ENCODE data around the gene SUN3. TPM values are rescaled to one million over a fixed set of nuclear protein-coding genes. Genes with fewer than 3 reads are reported as not detected.

Gene SUN3, protein sequence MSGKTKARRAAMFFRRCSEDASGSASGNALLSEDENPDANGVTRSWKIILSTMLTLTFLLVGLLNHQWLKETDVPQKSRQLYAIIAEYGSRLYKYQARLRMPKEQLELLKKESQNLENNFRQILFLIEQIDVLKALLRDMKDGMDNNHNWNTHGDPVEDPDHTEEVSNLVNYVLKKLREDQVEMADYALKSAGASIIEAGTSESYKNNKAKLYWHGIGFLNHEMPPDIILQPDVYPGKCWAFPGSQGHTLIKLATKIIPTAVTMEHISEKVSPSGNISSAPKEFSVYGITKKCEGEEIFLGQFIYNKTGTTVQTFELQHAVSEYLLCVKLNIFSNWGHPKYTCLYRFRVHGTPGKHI
- total RNA-seq (2022) = not detected in 2 replicates
- Bru-seq, nascent RNA = percentile 7 among the genes with signal in this experiment
- BruChase-seq, experiment 1, labeled RNA remaining after a 2-hour chase = percentile 15 among the genes with signal in this experiment
- percentile 12 among the genes with signal in this experiment for BruChase-seq, experiment 2, labeled RNA remaining after a 6-hour chase
- long read RNA-seq = 0 reads

- H3K27ac Mint-ChIP-seq (ENCODE audit: unreplicated experiment) = no peak within 1 kb of the TSS
- intact Hi-C loops (cut with micrococcal nuclease; ENCODE audit: unreplicated experiment) = no loop called here
- no peak within 1 kb of the TSS for H3K4me3 Mint-ChIP-seq (ENCODE audit: unreplicated experiment)
- H3K36me3 ChIP-seq (ENCODE audit: control insufficient read depth, insufficient read depth, low read length) = no peaks in the 10 kb centered on the region
- CTCF ChIA-PET = no interaction called here
- POLR2A ChIA-PET = interaction anchor here (0.6 kb wide), 1 partner anchor 554 kb away, joined by 5 read pairs; no protein-coding TSS in a partner anchor
- H3K4me3 ChIP-seq (ENCODE audit: low read depth, low read length) = no peak within 1 kb of the TSS
- H3K4me1 ChIP-seq = no peaks in the 10 kb centered on the region
- H3K36me3 Mint-ChIP-seq (ENCODE audit: insufficient read depth, unreplicated experiment) = no peaks in the 10 kb centered on the region
- H3K4me1 Mint-ChIP-seq (ENCODE audit: low read depth, unreplicated experiment) = no peaks in the 10 kb centered on the region
- DNase-seq = no peak
- H3K27me3 ChIP-seq (replicated peaks; ENCODE audit: control insufficient read depth, insufficient read depth, low read length) = no peaks in the 10 kb centered on the region
- H3K9me3 Mint-ChIP-seq (ENCODE audit: unreplicated experiment) = peaks cover 7% of the 10 kb centered on the region
- H3K27me3 Mint-ChIP-seq (ENCODE audit: insufficient read depth, unreplicated experiment) = peaks cover 21% of the 10 kb centered on the region
- BruUV-seq (replicated peaks) = no TSS peak
- 0 out of 2 replicates have a peak, but pooled peaks cover 3% of the 10 kb centered on the region for H3K9me3 ChIP-seq
- TF ChIP-seq, protein P1, sequence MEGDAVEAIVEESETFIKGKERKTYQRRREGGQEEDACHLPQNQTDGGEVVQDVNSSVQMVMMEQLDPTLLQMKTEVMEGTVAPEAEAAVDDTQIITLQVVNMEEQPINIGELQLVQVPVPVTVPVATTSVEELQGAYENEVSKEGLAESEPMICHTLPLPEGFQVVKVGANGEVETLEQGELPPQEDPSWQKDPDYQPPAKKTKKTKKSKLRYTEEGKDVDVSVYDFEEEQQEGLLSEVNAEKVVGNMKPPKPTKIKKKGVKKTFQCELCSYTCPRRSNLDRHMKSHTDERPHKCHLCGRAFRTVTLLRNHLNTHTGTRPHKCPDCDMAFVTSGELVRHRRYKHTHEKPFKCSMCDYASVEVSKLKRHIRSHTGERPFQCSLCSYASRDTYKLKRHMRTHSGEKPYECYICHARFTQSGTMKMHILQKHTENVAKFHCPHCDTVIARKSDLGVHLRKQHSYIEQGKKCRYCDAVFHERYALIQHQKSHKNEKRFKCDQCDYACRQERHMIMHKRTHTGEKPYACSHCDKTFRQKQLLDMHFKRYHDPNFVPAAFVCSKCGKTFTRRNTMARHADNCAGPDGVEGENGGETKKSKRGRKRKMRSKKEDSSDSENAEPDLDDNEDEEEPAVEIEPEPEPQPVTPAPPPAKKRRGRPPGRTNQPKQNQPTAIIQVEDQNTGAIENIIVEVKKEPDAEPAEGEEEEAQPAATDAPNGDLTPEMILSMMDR (IDR thresholded peaks at IDR 0.05; ENCODE audit: insufficient read depth in 1 of 2, low read depth in 1 of 2, low read length in 1 of 2, severe bottlenecking in 1 of 2, unreplicated experiment in 1 of 2) = no peak
Observed at GRCh38 chr7:48028938-48029337, at the start of gene SUN3. Gene SUN3, minus strand, starts transcription at chr7:48029107. Its CDS starts 169 bp downstream, at chr7:48028938.

DNA sequence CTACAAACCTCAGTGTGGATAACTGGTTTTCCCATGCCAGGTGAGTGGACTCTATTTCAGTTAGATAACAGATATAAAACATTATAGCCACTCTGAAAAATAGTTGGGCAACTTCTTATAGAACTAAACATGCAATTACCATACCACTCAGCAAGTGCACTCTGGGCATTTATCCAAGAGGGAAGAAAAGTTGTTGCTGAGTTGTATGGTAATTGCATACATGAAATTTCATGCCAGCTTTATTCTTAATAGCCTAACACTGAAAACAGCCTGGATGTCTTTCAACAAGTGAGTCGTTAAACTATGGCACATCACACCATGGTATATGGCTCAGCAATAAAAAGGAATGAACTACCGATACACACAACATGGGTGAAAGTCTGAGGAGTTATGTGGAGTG lies 49.6 kb upstream of the SUN3 start:
- ChIA-PET POLR2A (no interaction called here), CTCF (interaction anchor here (0.6 kb wide), 2 partner anchors 41 to 66 kb away, joined by 3 to 4 read pairs; no protein-coding TSS in a partner anchor)
- H3K27me3 ChIP-seq (replicated peaks; ENCODE audit: control insufficient read depth, insufficient read depth, low read length) = no peaks in the 10 kb centered on the region
- Mint-ChIP-seq H3K27ac (ENCODE audit: unreplicated experiment) (no peak overlapping the region), H3K4me3 (ENCODE audit: unreplicated experiment) (no peak overlapping the region), H3K9me3 (ENCODE audit: unreplicated experiment) (no peaks in the 10 kb centered on the region), H3K4me1 (ENCODE audit: low read depth, unreplicated experiment) (no peaks in the 10 kb centered on the region), H3K36me3 (ENCODE audit: insufficient read depth, unreplicated experiment) (no peaks in the 10 kb centered on the region), H3K27me3 (ENCODE audit: insufficient read depth, unreplicated experiment) (no peaks in the 10 kb centered on the region)
- BruUV-seq (replicated peaks) = no TSS peak
- intact Hi-C loops (cut with micrococcal nuclease; ENCODE audit: unreplicated experiment) = no loop called here
- no peaks in the 10 kb centered on the region for H3K36me3 ChIP-seq (ENCODE audit: control insufficient read depth, insufficient read depth, low read length)
- H3K4me3 ChIP-seq (ENCODE audit: low read depth, low read length) = no peak overlapping the region
- TF ChIP-seq, protein P1 (IDR thresholded peaks at IDR 0.05; ENCODE audit: insufficient read depth in 1 of 2, low read depth in 1 of 2, low read length in 1 of 2, severe bottlenecking in 1 of 2, unreplicated experiment in 1 of 2) = no peak
- DNase-seq = no peak
- H3K4me1 ChIP-seq = no peaks in the 10 kb centered on the region; the same call in 1 of the 2 replicates
- no peaks in the 10 kb centered on the region for H3K9me3 ChIP-seq

- no peak overlapping the region for H3K27ac Mint-ChIP-seq (ENCODE audit: unreplicated experiment)
- intact Hi-C loops (cut with micrococcal nuclease; ENCODE audit: unreplicated experiment) = no loop called here
- POLR2A ChIA-PET = no interaction called here
- Histone ChIP-seq H3K9me3 (no peaks in the 10 kb centered on the region), H3K4me3 (ENCODE audit: low read depth, low read length) (no peak overlapping the region), H3K36me3 (ENCODE audit: control insufficient read depth, insufficient read depth, low read length) (no peaks in the 10 kb centered on the region), H3K27me3 (replicated peaks; ENCODE audit: control insufficient read depth, insufficient read depth, low read length) (no peaks in the 10 kb centered on the region), H3K4me1 (no peaks in the 10 kb centered on the region; the same call in 1 of the 2 replicates)
- no peaks in the 10 kb centered on the region for H3K36me3 Mint-ChIP-seq (ENCODE audit: insufficient read depth, unreplicated experiment)
- no peaks in the 10 kb centered on the region for H3K9me3 Mint-ChIP-seq (ENCODE audit: unreplicated experiment)
- no TSS peak for BruUV-seq (replicated peaks)
- no peak for DNase-seq
- TF ChIP-seq, protein P1 (IDR thresholded peaks at IDR 0.05; ENCODE audit: insufficient read depth in 1 of 2, low read depth in 1 of 2, low read length in 1 of 2, severe bottlenecking in 1 of 2, unreplicated experiment in 1 of 2) = no peak
- H3K4me1 Mint-ChIP-seq (ENCODE audit: low read depth, unreplicated experiment) = no peaks in the 10 kb centered on the region
- H3K27me3 Mint-ChIP-seq (ENCODE audit: insufficient read depth, unreplicated experiment) = no peaks in the 10 kb centered on the region
- CTCF ChIA-PET = no interaction called here
- H3K4me3 Mint-ChIP-seq (ENCODE audit: unreplicated experiment) = no peak overlapping the region
Observed at GRCh38 chr7:48077423-48077822, 48.5 kb upstream of the SUN3 start.

Measured in Caco-2 (cell line).